SK-N-SH (cell line): ENCODE measurements around the gene CPPED1. TPM values are rescaled to one million over a fixed set of nuclear protein-coding genes. Genes with fewer than 3 reads are reported as not detected.

Source experiments
- CTCF ChIA-PET: fragments of 300-600, 350-600 bp; formaldehyde crosslinking; extraction: SDS; loops from one replicate; lab custom pipeline; 2021; lab: Yijun Ruan, JAX
- POLR2A ChIA-PET: fragments of 350-600 bp; sonication (Branson Sonifier 250); formaldehyde crosslinking; extraction: SDS; loops from one replicate; lab custom pipeline; 2020; ENCODE audit warnings: antibody characterized with exemption, inconsistent platforms; lab: Yijun Ruan, JAX
- DNase-seq: peaks from one replicate; pipeline ENCODE4 v3.0.0; 2012
- H2AFZ ChIP-seq: fragments of 200-600 bp; sonication (generic); 2 replicates; pipeline ENCODE4 v1.8.1; 2016; ENCODE audit warnings: antibody characterized with exemption, mild to moderate bottlenecking, low read depth
- H3F3A ChIP-seq: fragments of 200-600 bp; sonication (generic); replicated peaks from 2 replicates; pipeline ENCODE3; 2016; ENCODE audit warnings: antibody characterized with exemption, mild to moderate bottlenecking; ENCODE audit not compliant: insufficient read depth
- H3K27ac ChIP-seq, 2 experiments: fragments of 200-500 bp in 1 of 2; fragments of 200-600 bp in 1 of 2; sonication (Bioruptor generic) in 1 of 2; sonication (generic), shearing (Covaris generic) in 1 of 2; 2 replicates each; pipeline versions ENCODE4 v1.5.1 to v1.6.1; 2014 to 2016; ENCODE audit warnings: low read depth in 2 of 2, inconsistent platforms in 1 of 2, low read length in 1 of 2, mild to moderate bottlenecking in 1 of 2, mixed read lengths in 1 of 2
- H3K27me3 ChIP-seq: fragments of 200-600 bp; sonication (generic), shearing (Covaris generic); 2 replicates; pipeline ENCODE4 v1.6.1; 2016; ENCODE audit warnings: mixed run types; ENCODE audit not compliant: insufficient read depth
- H3K36me3 ChIP-seq, 2 experiments: fragments of 200-500 bp in 1 of 2; fragments of 200-600 bp in 1 of 2; sonication (Bioruptor generic) in 1 of 2; sonication (generic) in 1 of 2; replicated peaks in 1 of 2; 2 replicates each; pipeline versions ENCODE3 to v1.5.1; 2014 to 2016; ENCODE audit warnings: low read length in 1 of 2, mild to moderate bottlenecking in 1 of 2; ENCODE audit not compliant: insufficient read depth in 2 of 2, control insufficient read depth in 1 of 2
- H3K4me1 ChIP-seq, 2 experiments: fragments of 200-500 bp in 1 of 2; fragments of 200-600 bp in 1 of 2; sonication (Bioruptor generic) in 1 of 2; sonication (generic), shearing (Covaris generic) in 1 of 2; 2 replicates each; pipeline versions ENCODE4 v1.5.1 to v1.6.1; 2014 to 2016; ENCODE audit warnings: low read depth in 1 of 2, low read length in 1 of 2, mixed run types in 1 of 2; ENCODE audit not compliant: insufficient read depth in 2 of 2, control insufficient read depth in 1 of 2
- H3K4me2 ChIP-seq: fragments of 200-600 bp; sonication (generic), shearing (Covaris generic); 2 replicates; pipeline ENCODE4 v1.6.1; 2017; ENCODE audit warnings: mixed run types
- H3K4me3 ChIP-seq, 2 experiments: fragments of 200-500 bp in 1 of 2; fragments of 200-600 bp in 1 of 2; sonication (Bioruptor generic) in 1 of 2; sonication (generic), shearing (Covaris generic) in 1 of 2; 2 replicates each; pipeline versions ENCODE4 v1.5.1 to v1.8.1; 2014 to 2016; ENCODE audit warnings: low read depth in 2 of 2, inconsistent platforms in 1 of 2, low read length in 1 of 2, mild to moderate bottlenecking in 1 of 2, mixed read lengths in 1 of 2, moderate library complexity in 1 of 2
- H3K79me2 ChIP-seq: fragments of 200-600 bp; sonication (generic); 2 replicates; pipeline ENCODE4 v1.8.1; 2017; ENCODE audit warnings: mild to moderate bottlenecking; ENCODE audit not compliant: insufficient read depth
- H3K9ac ChIP-seq: fragments of 200-600 bp; sonication (generic); 2 replicates; pipeline ENCODE4 v1.6.1; 2017; ENCODE audit warnings: mixed run types
- H3K9me2 ChIP-seq: fragments of 200-600 bp; sonication (generic); 2 replicates; pipeline ENCODE4 v1.6.1; 2017; ENCODE audit warnings: mixed run types
- H3K9me3 ChIP-seq: fragments of 200-600 bp; sonication (generic); 2 replicates; pipeline ENCODE4 v1.6.1; 2017; ENCODE audit warnings: mixed run types, mild to moderate bottlenecking, moderate library complexity
- H4K20me1 ChIP-seq: fragments of 200-600 bp; sonication (generic); 2 replicates; pipeline ENCODE4 v1.6.1; 2017; ENCODE audit warnings: mild to moderate bottlenecking, mixed run types; ENCODE audit not compliant: insufficient read depth
- CHD2 ChIP-seq: fragments of 150-350 bp; IDR thresholded peaks from 2 replicates; pipeline ENCODE4 v1.6.1; 2018; ENCODE audit warnings: low read length; ENCODE audit not compliant: partially characterized antibody
- ELF1 ChIP-seq: IDR thresholded peaks from 2 replicates; pipeline ENCODE4 v1.4.0; 2012
- EP300 ChIP-seq, 2 experiments: IDR thresholded peaks; 2 replicates each; pipeline versions ENCODE4 v1.4.0 to v1.6.1; 2012; ENCODE audit warnings: borderline replicate concordance in 1 of 2, low read depth in 1 of 2, low read length in 1 of 2
- EZH2phosphoT487 ChIP-seq: fragments of 200-600 bp; sonication (generic); IDR thresholded peaks from 2 replicates; pipeline ENCODE4 v1.6.1; 2017; ENCODE audit warnings: low read depth, mixed run types, mild to moderate bottlenecking, antibody characterized with exemption, moderate library complexity, borderline replicate concordance
- FOSL2 ChIP-seq: IDR thresholded peaks from 2 replicates; pipeline ENCODE4 v1.4.0; 2012; ENCODE audit warnings: low read depth, mild to moderate bottlenecking, moderate library complexity, borderline replicate concordance
- FOXM1 ChIP-seq: IDR thresholded peaks from 2 replicates; pipeline ENCODE4 v1.4.0; 2012; ENCODE audit warnings: low read depth, mild to moderate bottlenecking
- IRF3 ChIP-seq: fragments of 150-350 bp; IDR thresholded peaks from 2 replicates; pipeline ENCODE4 v1.6.1; 2016; ENCODE audit warnings: mild to moderate bottlenecking, low read depth, low read length
- JUND ChIP-seq: IDR thresholded peaks from 2 replicates; pipeline ENCODE4 v1.4.0; 2012
- MEF2A ChIP-seq: IDR thresholded peaks from 2 replicates; pipeline ENCODE4 v1.4.0; 2012; ENCODE audit warnings: low read depth, borderline replicate concordance
- NFIC ChIP-seq: IDR thresholded peaks from 2 replicates; pipeline ENCODE4 v1.4.0; 2012; ENCODE audit warnings: borderline replicate concordance
- POLR2AphosphoS5 ChIP-seq: IDR thresholded peaks from 2 replicates; pipeline ENCODE4 v1.6.1; 2012; ENCODE audit warnings: low read depth, low read length
- RAD21 ChIP-seq: IDR thresholded peaks from 2 replicates; pipeline ENCODE4 v1.6.1; 2012; ENCODE audit warnings: mild to moderate bottlenecking, low read length
- RCOR1 ChIP-seq: fragments of 150-350 bp; IDR thresholded peaks from 2 replicates; pipeline ENCODE4 v1.6.1; 2017; ENCODE audit warnings: antibody characterized with exemption, low read length
- TAF1 ChIP-seq: IDR thresholded peaks from 2 replicates; pipeline ENCODE4 v1.6.1; 2012; ENCODE audit warnings: low read depth, mild to moderate bottlenecking, low read length, moderate library complexity, borderline replicate concordance
- TCF12 ChIP-seq: IDR thresholded peaks from 2 replicates; pipeline ENCODE4 v1.4.0; 2012
- YY1 ChIP-seq: IDR thresholded peaks from 2 replicates; pipeline ENCODE4 v1.4.0; 2012; ENCODE audit warnings: low read depth, mild to moderate bottlenecking
- ZBTB33 ChIP-seq: IDR thresholded peaks from 2 replicates; pipeline ENCODE4 v1.4.0; 2012; ENCODE audit warnings: low read depth, borderline replicate concordance
- WGBS: methylation state at CpG from one replicate; pipeline ENCODE4 v1.1.6; 2017; ENCODE audit warnings: low lambda C conversion rate; 5-methylcytosine and 5-hydroxymethylcytosine counted together
- polyA plus RNA-seq, 3 experiments: library from polyadenylated mRNA; depleted of rRNA; stranded (reverse); fragments of >200 nt; gene quantifications; 2 replicates each; pipeline ENCODE4 v1.2.3, GENCODE V29; 2012
- TF ChIP-seq, protein P1 (sequence below): IDR thresholded peaks from 2 replicates; pipeline ENCODE4 v1.4.0; 2012; ENCODE audit warnings: low read depth, borderline replicate concordance
- TF ChIP-seq, protein P2 (sequence below): fragments of 150-350 bp; IDR thresholded peaks from 2 replicates; pipeline ENCODE4 v1.6.1; 2017; ENCODE audit warnings: antibody characterized with exemption, low read length, low read depth, borderline replicate concordance
- TF ChIP-seq, protein P3 (sequence below): fragments of 200-600 bp; sonication (generic); IDR thresholded peaks from 2 replicates; pipeline ENCODE4 v1.6.1; 2017; ENCODE audit warnings: antibody characterized with exemption, mild to moderate bottlenecking, moderate library complexity

CPPED1 gene
- polyA plus RNA-seq, 1 of the 3 experiments (the other 2 are of a cell fraction) = 11.9 TPM

DNA sequence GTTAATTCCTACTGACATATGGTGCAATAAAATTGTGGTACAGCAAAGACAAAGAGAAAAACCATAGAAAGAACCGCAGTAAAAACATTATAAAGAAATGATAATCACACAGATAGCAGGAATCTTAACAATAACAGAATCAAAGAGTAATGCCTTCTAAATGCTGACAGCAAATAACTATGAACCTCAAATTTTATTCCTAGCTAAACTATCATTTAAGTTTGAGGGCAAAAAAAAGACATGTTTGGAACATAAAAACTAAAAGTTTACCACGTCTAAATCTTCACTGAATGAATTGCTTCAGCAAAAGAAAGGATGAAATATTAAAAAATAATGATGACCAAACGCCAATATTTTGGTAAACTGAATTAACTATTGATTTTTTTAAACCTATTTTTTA lies 135.8 kb downstream of the CPPED1 start:
- Histone ChIP-seq H3K4me1 (no peaks in the 10 kb centered on the region), H4K20me1 (no peaks in the 10 kb centered on the region), H3K4me2 (no peak overlapping the region), H3K79me2 (no peaks in the 10 kb centered on the region; the same call in 1 of the 2 replicates), H3K9me2 (no peaks in the 10 kb centered on the region), H3K9me3 (peaks cover 13% of the 10 kb centered on the region; the same call in 1 of the 2 replicates), H3K27me3 (no peaks in the 10 kb centered on the region), H3K27ac (no peak overlapping the region), H3K4me3 (no peak overlapping the region), H3K36me3 (peaks cover 0 to 20% of the 10 kb centered on the region in 2 experiments), H2AFZ (no peak overlapping the region), H3F3A (no peaks in the 10 kb centered on the region), H3K9ac (no peak overlapping the region)
- TF ChIP-seq ZBTB33 (no peak), MEF2A (no peak), JUND (no peak), RCOR1 (no peak), IRF3 (no peak), YY1 (no peak), ELF1 (no peak), RAD21 (no peak), FOXM1 (no peak), POLR2AphosphoS5 (no peak), TCF12 (no peak), FOSL2 (no peak), CHD2 (no peak), EP300 (IDR thresholded peaks at IDR 0.05; ENCODE audit: borderline replicate concordance in 1 of 2, low read depth in 1 of 2, low read length in 1 of 2) (no peak), EZH2phosphoT487 (no peak), NFIC (no peak), TAF1 (no peak)
- TF ChIP-seq, protein P1, sequence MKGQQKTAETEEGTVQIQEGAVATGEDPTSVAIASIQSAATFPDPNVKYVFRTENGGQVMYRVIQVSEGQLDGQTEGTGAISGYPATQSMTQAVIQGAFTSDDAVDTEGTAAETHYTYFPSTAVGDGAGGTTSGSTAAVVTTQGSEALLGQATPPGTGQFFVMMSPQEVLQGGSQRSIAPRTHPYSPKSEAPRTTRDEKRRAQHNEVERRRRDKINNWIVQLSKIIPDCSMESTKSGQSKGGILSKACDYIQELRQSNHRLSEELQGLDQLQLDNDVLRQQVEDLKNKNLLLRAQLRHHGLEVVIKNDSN = no peak
- TF ChIP-seq, protein P2, sequence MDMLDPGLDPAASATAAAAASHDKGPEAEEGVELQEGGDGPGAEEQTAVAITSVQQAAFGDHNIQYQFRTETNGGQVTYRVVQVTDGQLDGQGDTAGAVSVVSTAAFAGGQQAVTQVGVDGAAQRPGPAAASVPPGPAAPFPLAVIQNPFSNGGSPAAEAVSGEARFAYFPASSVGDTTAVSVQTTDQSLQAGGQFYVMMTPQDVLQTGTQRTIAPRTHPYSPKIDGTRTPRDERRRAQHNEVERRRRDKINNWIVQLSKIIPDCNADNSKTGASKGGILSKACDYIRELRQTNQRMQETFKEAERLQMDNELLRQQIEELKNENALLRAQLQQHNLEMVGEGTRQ = no peak
- TF ChIP-seq, protein P3, sequence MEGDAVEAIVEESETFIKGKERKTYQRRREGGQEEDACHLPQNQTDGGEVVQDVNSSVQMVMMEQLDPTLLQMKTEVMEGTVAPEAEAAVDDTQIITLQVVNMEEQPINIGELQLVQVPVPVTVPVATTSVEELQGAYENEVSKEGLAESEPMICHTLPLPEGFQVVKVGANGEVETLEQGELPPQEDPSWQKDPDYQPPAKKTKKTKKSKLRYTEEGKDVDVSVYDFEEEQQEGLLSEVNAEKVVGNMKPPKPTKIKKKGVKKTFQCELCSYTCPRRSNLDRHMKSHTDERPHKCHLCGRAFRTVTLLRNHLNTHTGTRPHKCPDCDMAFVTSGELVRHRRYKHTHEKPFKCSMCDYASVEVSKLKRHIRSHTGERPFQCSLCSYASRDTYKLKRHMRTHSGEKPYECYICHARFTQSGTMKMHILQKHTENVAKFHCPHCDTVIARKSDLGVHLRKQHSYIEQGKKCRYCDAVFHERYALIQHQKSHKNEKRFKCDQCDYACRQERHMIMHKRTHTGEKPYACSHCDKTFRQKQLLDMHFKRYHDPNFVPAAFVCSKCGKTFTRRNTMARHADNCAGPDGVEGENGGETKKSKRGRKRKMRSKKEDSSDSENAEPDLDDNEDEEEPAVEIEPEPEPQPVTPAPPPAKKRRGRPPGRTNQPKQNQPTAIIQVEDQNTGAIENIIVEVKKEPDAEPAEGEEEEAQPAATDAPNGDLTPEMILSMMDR = no peak
- 60% methylated on average over 3 of the region's 3 CpGs for WGBS
- POLR2A ChIA-PET = no interaction called here
- no peak for DNase-seq
- CTCF ChIA-PET = no interaction called here
